ENCODE results near the gene DHRS3.

GRCh38 chr1:12542138-12542465 is 75.9 kb downstream of the DHRS3 start:
- TF ChIP-seq, protein P1, sequence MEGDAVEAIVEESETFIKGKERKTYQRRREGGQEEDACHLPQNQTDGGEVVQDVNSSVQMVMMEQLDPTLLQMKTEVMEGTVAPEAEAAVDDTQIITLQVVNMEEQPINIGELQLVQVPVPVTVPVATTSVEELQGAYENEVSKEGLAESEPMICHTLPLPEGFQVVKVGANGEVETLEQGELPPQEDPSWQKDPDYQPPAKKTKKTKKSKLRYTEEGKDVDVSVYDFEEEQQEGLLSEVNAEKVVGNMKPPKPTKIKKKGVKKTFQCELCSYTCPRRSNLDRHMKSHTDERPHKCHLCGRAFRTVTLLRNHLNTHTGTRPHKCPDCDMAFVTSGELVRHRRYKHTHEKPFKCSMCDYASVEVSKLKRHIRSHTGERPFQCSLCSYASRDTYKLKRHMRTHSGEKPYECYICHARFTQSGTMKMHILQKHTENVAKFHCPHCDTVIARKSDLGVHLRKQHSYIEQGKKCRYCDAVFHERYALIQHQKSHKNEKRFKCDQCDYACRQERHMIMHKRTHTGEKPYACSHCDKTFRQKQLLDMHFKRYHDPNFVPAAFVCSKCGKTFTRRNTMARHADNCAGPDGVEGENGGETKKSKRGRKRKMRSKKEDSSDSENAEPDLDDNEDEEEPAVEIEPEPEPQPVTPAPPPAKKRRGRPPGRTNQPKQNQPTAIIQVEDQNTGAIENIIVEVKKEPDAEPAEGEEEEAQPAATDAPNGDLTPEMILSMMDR (IDR thresholded peaks at IDR 0.05): no peak
- no peak for TF ChIP-seq POLR2A (IDR thresholded peaks at IDR 0.05)
